Stimulated activated CD8-positive, alpha-beta memory T cell treated with anti-CD3 and anti-CD28 coated beads, Interleukin-7, amount 100 ng/mL, for 24 hours (primary cell): Measurements from ENCODE around the gene SKIC2.
"Not testable (repeated sequence)": the region's sequence is repeated elsewhere in the genome, so short reads cannot be mapped to it uniquely, and the experiment has no call there.

ENCODE experiments used
- DNase-seq: peaks from one replicate; pipeline ENCODE4 v3.0.0-alpha.2; 2020; ENCODE audit warnings: low read depth

SKIC2 gene

GRCh38 chr6:31958741-31959739 lies at the start of gene SKIC2, which contains the start of gene NELFE:
Gene SKIC2 (plus strand): TSS chr6:31959175. CDS start chr6:31959193, 18 bp downstream.
Gene NELFE (minus strand): TSS chr6:31958971. CDS start chr6:31958446, 525 bp downstream.
- DNase-seq: peak; percentile 96

- not testable (repeated sequence) for DNase-seq
These were observed 49.7 kb upstream of the SKIC2 start for GRCh38 chr6:31909298-31909697.

GRCh38 chr6:31911826-31912585 lies 47.0 kb upstream of the SKIC2 start:
- no peak for DNase-seq

- DNase-seq: no peak
These were observed 43.6 kb upstream of the SKIC2 start for GRCh38 chr6:31915351-31915750.

GRCh38 chr6:31915756-31916155 lies 43.2 kb upstream of the SKIC2 start:
- DNase-seq: no peak

GRCh38 chr6:31918069-31918720 lies 40.8 kb upstream of the SKIC2 start:
- DNase-seq: no peak

- DNase-seq: no peak
These were observed 39.2 kb upstream of the SKIC2 start for GRCh38 chr6:31919624-31920303.

GRCh38 chr6:31920811-31921210 lies 38.2 kb upstream of the SKIC2 start:
- no peak for DNase-seq

- no peak for DNase-seq
These were observed 36.0 kb upstream of the SKIC2 start for GRCh38 chr6:31922942-31923341.

GRCh38 chr6:31927242-31927862 lies 31.6 kb upstream of the SKIC2 start, which contains the start of gene C2:
Gene C2 (plus strand): TSS chr6:31927717. CDS start chr6:31927753, 36 bp downstream.
- no peak for DNase-seq

GRCh38 chr6:31927863-31928671 lies 30.9 kb upstream of the SKIC2 start:
- no peak for DNase-seq

GRCh38 chr6:31928672-31928939 lies 30.4 kb upstream of the SKIC2 start:
- no peak for DNase-seq

- no peak for DNase-seq
These were observed 28.0 kb upstream of the SKIC2 start for GRCh38 chr6:31930962-31931361.

- not testable (repeated sequence) for DNase-seq
These were observed 26.8 kb upstream of the SKIC2 start for GRCh38 chr6:31932137-31932536.

GRCh38 chr6:31933537-31933936 lies 25.4 kb upstream of the SKIC2 start:
- no peak for DNase-seq

GRCh38 chr6:31935021-31935420 lies 24.0 kb upstream of the SKIC2 start:
- DNase-seq: no peak

- DNase-seq: no peak
These were observed 23.2 kb upstream of the SKIC2 start for GRCh38 chr6:31935823-31936222.

GRCh38 chr6:31940256-31940664 lies 18.7 kb upstream of the SKIC2 start:
- DNase-seq: no peak

GRCh38 chr6:31943742-31944141 lies 15.2 kb upstream of the SKIC2 start:
- DNase-seq: no peak

GRCh38 chr6:31945154-31945506 lies 13.8 kb upstream of the SKIC2 start:
- no peak for DNase-seq
